ENCODE results near the gene LPIN2. TPM values are rescaled to one million over a fixed set of nuclear protein-coding genes. Genes with fewer than 3 reads are reported as not detected.

LPIN2 gene
- total RNA-seq, 1 donor from 2014 or later = 26.1 TPM

- no peak for TF ChIP-seq CTCF (IDR thresholded peaks at IDR 0.05; ENCODE audit: unreplicated experiment)
- peaks cover 20% of the 10 kb centered on the region for H3K4me1 Mint-ChIP-seq (ENCODE audit: unreplicated experiment)
Measured at GRCh38 chr18:2981212-2981728, 31.7 kb downstream of the LPIN2 start.

GRCh38 chr18:2979871-2980790 lies 32.8 kb downstream of the LPIN2 start:
- TF ChIP-seq CTCF (IDR thresholded peaks at IDR 0.05; ENCODE audit: unreplicated experiment) = no peak
- peaks cover 3% of the 10 kb centered on the region for H3K36me3 Mint-ChIP-seq (ENCODE audit: low read depth, unreplicated experiment)
- no peaks in the 10 kb centered on the region for H3K9me3 Mint-ChIP-seq (ENCODE audit: unreplicated experiment)
- H3K27ac Mint-ChIP-seq (ENCODE audit: unreplicated experiment) = no peak overlapping the region
- no peak for DNase-seq (ENCODE audit: low spot score)
- H3K4me1 Mint-ChIP-seq (ENCODE audit: unreplicated experiment) = peaks cover 20% of the 10 kb centered on the region
- H3K4me3 Mint-ChIP-seq (ENCODE audit: unreplicated experiment) = no peak overlapping the region
- peaks cover 3% of the 10 kb centered on the region for H3K27me3 Mint-ChIP-seq (ENCODE audit: unreplicated experiment)

More at GRCh38 chr18:2981212-2981728, 31.7 kb downstream of the LPIN2 start:
- Mint-ChIP-seq H3K4me3 (ENCODE audit: unreplicated experiment) (no peak overlapping the region), H3K9me3 (ENCODE audit: unreplicated experiment) (no peaks in the 10 kb centered on the region), H3K27ac (ENCODE audit: unreplicated experiment) (no peak overlapping the region), H3K36me3 (ENCODE audit: low read depth, unreplicated experiment) (peaks cover 3% of the 10 kb centered on the region), H3K27me3 (ENCODE audit: unreplicated experiment) (peaks cover 3% of the 10 kb centered on the region)
- DNase-seq (ENCODE audit: low spot score) = no peak

GRCh38 chr18:2979129-2979528 lies 33.8 kb downstream of the LPIN2 start:
- Mint-ChIP-seq H3K4me1 (ENCODE audit: unreplicated experiment) (peaks cover 13% of the 10 kb centered on the region), H3K9me3 (ENCODE audit: unreplicated experiment) (no peaks in the 10 kb centered on the region), H3K36me3 (ENCODE audit: low read depth, unreplicated experiment) (peaks cover 3% of the 10 kb centered on the region), H3K27ac (ENCODE audit: unreplicated experiment) (no peak overlapping the region), H3K27me3 (ENCODE audit: unreplicated experiment) (peaks cover 2% of the 10 kb centered on the region), H3K4me3 (ENCODE audit: unreplicated experiment) (no peak overlapping the region)
- DNase-seq (ENCODE audit: low spot score) = no peak
- TF ChIP-seq CTCF (IDR thresholded peaks at IDR 0.05; ENCODE audit: unreplicated experiment) = no peak

GRCh38 chr18:2978661-2979106 lies 34.3 kb downstream of the LPIN2 start:
- Mint-ChIP-seq H3K36me3 (ENCODE audit: low read depth, unreplicated experiment) (peaks cover 3% of the 10 kb centered on the region), H3K4me3 (ENCODE audit: unreplicated experiment) (no peak overlapping the region), H3K4me1 (ENCODE audit: unreplicated experiment) (peaks cover 13% of the 10 kb centered on the region), H3K9me3 (ENCODE audit: unreplicated experiment) (no peaks in the 10 kb centered on the region), H3K27ac (ENCODE audit: unreplicated experiment) (no peak overlapping the region), H3K27me3 (ENCODE audit: unreplicated experiment) (peaks cover 2% of the 10 kb centered on the region)
- DNase-seq (ENCODE audit: low spot score) = no peak
- TF ChIP-seq CTCF (IDR thresholded peaks at IDR 0.05; ENCODE audit: unreplicated experiment) = no peak

- no peak overlapping the region for H3K27ac Mint-ChIP-seq (ENCODE audit: unreplicated experiment)
- H3K27me3 Mint-ChIP-seq (ENCODE audit: unreplicated experiment) = peaks cover 2% of the 10 kb centered on the region
- H3K4me3 Mint-ChIP-seq (ENCODE audit: unreplicated experiment) = no peak overlapping the region
- H3K9me3 Mint-ChIP-seq (ENCODE audit: unreplicated experiment) = no peaks in the 10 kb centered on the region
- peaks cover 13% of the 10 kb centered on the region for H3K4me1 Mint-ChIP-seq (ENCODE audit: unreplicated experiment)
- TF ChIP-seq CTCF (IDR thresholded peaks at IDR 0.05; ENCODE audit: unreplicated experiment) = no peak
- H3K36me3 Mint-ChIP-seq (ENCODE audit: low read depth, unreplicated experiment) = peaks cover 3% of the 10 kb centered on the region
- DNase-seq (ENCODE audit: low spot score) = no peak
Measured at GRCh38 chr18:2978208-2978607, 34.7 kb downstream of the LPIN2 start.
